T-helper 17 cell (primary cell): ENCODE results near the gene NOXO1. TPM values are rescaled to one million over a fixed set of nuclear protein-coding genes. Genes with fewer than 3 reads are reported as not detected.

Experiments
- ATAC-seq: fragments of 150-1000 bp; cut with Tn5 transposase; 2 replicates; pipeline ENCODE4 v1.10.0; 2021; ENCODE audit warnings: mild to moderate bottlenecking, moderate library complexity
- DNase-seq, 3 donors: peaks; one replicate each; pipeline versions ENCODE4 v3.0.0 to v3.0.0-alpha.2; 2020 to 2021
- H3K9me3 ChIP-seq: one replicate; pipeline ENCODE4 v1.7.0; 2013; ENCODE audit warnings: low read length, mild to moderate bottlenecking; ENCODE audit not compliant: control insufficient read depth, poor library complexity, severe bottlenecking
- H3K27ac Mint-ChIP-seq: one replicate; pipeline ENCODE4 v1.8.0; 2022; ENCODE audit warnings: mild to moderate bottlenecking, moderate library complexity, mixed read lengths
- H3K27me3 Mint-ChIP-seq: one replicate; pipeline ENCODE4 v1.8.0; 2022; ENCODE audit warnings: mixed read lengths
- H3K36me3 Mint-ChIP-seq: one replicate; pipeline ENCODE4 v1.8.0; 2022; ENCODE audit warnings: low read depth, mixed read lengths
- H3K4me1 Mint-ChIP-seq: one replicate; pipeline ENCODE4 v1.8.0; 2022; ENCODE audit warnings: mild to moderate bottlenecking, mixed read lengths
- H3K4me3 Mint-ChIP-seq: one replicate; pipeline ENCODE4 v1.8.0; 2022; ENCODE audit warnings: mild to moderate bottlenecking, moderate library complexity, mixed read lengths
- total RNA-seq, 4 donors: library from RNA in 2 of 4; stranded (reverse) in 2 of 4; gene quantifications; one replicate each; pipeline ENCODE4 v1.2.3 and lab custom pipeline; 2022 to 2026

The NOXO1 gene
- total RNA-seq, 2 donors from 2014 or later = 0.40 to 0.78 TPM

DNA sequence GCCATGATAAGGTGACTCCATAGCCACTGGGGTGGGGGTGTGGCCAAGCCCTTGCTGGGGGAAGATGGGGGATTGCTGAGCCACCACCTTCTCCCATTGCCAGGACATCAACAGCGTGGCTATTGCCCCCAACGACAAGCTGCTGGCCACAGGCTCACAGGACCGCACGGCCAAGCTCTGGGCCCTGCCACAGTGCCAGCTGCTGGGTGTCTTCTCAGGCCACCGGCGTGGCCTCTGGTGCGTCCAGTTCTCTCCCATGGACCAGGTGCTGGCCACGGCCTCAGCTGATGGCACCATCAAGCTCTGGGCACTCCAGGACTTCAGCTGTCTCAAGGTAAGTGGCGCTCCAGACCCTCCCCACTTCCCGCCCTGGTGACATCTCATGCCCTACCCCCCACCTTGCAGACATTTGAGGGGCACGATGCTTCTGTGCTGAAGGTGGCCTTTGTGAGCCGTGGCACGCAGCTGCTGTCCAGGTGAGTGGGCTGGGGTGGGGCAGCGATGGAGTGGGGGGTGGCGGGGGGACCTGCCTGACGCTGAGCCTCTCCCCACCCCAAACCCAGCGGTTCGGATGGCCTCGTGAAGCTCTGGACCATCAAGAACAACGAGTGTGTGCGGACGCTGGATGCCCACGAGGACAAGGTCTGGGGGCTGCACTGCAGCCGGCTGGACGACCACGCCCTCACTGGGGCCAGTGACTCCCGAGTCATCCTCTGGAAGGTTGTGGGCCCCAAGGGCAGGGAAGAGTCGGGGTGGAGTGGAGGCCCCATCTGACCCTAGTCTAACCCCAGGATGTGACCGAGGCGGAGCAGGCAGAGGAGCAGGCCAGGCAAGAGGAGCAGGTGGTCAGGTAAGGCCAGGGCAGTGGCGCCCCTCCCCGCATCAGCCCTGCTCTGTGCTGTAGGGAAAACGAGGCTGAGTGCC is 4.1 kb downstream of the NOXO1 start:
- Mint-ChIP-seq H3K27me3 (peaks cover 14% of the 10 kb centered on the region), H3K4me3 (no peak overlapping the region), H3K4me1 (peaks cover 9% of the 10 kb centered on the region), H3K27ac (no peak overlapping the region), H3K36me3 (peaks cover 5% of the 10 kb centered on the region)
- H3K9me3 ChIP-seq = no peaks in the 10 kb centered on the region
- ATAC-seq (no peak), DNase-seq (no peak)

DNA sequence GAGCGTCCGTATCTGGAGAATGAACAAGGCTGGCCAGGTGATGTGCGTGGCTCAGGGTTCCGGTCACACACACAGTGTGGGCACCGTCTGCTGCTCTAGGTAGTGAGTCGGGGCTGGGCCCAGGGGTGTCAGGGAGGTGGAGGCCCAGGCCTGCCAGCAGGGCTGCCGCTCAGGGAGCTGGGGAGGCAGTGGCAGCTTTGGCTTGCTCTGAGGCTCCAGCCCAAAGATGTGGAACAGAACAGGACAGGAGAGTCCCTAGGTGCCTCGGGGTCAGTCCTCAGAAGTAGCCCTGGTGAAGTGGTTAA is 5.1 kb downstream of the NOXO1 start:
- Mint-ChIP-seq H3K27me3 (peaks cover 8% of the 10 kb centered on the region), H3K27ac (no peak overlapping the region), H3K4me3 (no peak overlapping the region), H3K36me3 (peaks cover 8% of the 10 kb centered on the region), H3K4me1 (peaks cover 18% of the 10 kb centered on the region)
- ATAC-seq (no peak), DNase-seq (no peak)
- no peaks in the 10 kb centered on the region for H3K9me3 ChIP-seq

DNA sequence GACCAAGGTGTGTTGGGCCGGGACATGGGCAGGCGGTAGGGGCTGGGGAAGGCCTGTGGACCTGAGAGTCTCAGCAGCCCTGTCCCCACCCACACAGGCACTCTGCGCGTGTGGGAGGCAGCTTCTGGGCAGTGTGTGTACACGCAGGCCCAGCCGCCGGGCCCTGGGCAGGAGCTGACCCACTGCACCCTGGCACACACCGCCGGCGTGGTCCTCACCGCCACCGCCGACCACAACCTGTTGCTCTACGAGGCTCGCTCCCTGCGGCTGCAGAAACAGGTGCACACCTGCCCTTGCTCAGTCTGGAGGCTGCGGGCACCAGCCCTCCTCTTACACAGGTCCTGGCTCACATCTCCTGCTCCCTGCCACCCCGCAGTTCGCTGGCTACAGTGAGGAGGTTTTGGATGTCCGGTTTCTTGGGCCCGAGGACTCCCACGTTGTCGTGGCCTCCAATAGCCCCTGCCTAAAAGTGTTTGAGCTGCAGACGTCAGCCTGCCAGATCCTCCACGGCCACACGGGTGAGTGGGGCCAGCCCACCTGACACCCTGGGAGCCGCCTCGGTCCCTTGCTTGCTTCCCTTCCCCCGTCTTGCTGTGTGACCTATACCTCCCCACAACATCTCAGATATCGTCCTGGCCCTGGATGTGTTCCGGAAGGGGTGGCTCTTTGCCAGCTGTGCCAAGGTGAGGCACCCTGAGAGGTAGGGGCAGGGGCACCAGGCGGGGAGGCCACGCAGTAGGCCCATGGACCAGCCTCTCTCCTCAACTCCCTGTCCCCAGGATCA is 5.6 kb downstream of the NOXO1 start:
- no peaks in the 10 kb centered on the region for H3K9me3 ChIP-seq
- peaks cover 21% of the 10 kb centered on the region for H3K4me1 Mint-ChIP-seq
- no peak for DNase-seq

DNA sequence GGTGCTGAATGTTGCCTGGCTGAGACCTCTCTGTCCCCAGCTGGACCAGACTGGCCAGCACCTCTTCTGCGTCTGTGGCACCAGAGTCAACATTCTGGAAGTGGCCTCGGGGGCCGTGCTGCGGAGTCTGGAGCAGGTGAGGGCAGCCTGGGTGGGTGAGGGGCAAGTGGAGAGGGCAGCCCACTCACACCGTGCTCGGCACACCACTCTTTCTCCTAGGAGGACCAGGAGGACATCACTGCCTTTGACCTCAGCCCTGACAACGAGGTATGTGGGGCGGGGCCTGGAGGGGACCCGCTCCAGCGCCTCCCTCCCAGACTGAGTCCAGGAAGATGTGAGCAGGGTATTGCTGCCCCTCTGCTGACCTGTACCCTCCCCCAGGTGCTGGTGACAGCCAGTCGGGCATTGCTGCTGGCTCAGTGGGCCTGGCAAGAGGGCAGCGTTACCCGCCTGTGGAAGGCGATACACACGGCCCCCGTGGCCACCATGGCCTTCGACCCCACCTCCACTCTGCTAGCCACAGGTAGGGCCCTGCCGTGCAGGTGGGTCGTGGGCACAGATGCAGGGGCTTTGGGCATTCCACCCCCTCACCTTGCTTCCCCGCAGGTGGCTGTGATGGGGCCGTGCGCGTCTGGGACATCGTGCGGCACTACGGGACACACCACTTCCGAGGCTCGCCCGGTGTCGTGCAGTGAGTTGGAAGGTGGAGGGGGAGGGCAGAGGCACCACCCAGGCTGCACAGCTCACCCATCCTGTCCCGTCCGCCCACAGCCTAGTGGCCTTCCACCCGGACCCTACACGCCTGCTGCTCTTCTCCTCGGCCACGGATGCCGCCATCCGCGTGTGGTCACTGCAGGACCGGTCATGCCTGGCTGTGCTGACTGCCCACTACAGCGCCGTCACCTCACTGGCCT is 6.9 kb downstream of the NOXO1 start:
- DNase-seq (no peak), ATAC-seq (no peak)
- Mint-ChIP-seq H3K4me1 (peaks cover 24% of the 10 kb centered on the region), H3K4me3 (no peak overlapping the region), H3K27ac (no peak overlapping the region), H3K36me3 (peaks cover 8% of the 10 kb centered on the region), H3K27me3 (no peaks in the 10 kb centered on the region)
- no peaks in the 10 kb centered on the region for H3K9me3 ChIP-seq

More for the DNA sequence above, 5.6 kb downstream of the NOXO1 start:
- Mint-ChIP-seq H3K27me3 (peaks cover 2% of the 10 kb centered on the region), H3K4me3 (no peak overlapping the region), H3K36me3 (peaks cover 8% of the 10 kb centered on the region), H3K27ac (no peak overlapping the region)
- no peak for ATAC-seq

DNA sequence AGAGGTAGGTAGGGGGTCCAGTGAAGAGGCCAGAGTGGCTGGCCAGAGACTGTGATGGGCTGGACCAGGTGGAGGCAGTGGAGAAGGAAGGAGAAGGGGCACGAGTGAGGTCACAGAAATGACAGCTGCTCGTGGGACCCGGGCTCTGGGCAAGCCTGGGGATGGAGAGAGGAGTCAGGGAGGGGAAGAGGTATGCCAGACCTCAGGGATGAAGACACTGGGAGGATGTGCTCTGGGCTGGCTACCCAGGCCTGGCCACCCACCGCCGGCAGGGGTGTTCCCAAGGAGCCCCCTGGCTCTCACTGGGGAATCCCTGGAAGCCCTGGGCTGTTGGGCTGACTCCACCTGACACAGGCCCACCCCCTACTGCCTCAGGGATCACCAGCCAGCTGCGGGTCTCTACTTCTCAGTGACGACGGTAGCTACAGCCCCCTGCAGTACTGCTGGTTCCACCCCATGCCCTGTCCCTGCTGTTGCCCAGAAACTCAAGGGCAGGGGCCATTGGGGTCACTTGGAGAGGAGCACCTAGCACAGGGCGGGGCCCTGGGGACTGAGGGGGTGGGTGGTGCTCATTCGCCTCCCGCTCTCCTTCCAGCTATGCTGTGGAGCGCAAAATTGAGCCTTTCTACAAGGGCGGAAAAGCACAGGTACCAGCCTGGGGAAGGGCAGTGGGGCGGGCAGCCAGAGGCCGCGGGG is 7.7 kb downstream of the NOXO1 start:
- Mint-ChIP-seq H3K4me3 (no peak overlapping the region), H3K27me3 (no peaks in the 10 kb centered on the region), H3K4me1 (peaks cover 24% of the 10 kb centered on the region), H3K27ac (no peak overlapping the region), H3K36me3 (peaks cover 8% of the 10 kb centered on the region)
- no peaks in the 10 kb centered on the region for H3K9me3 ChIP-seq
- no peak for ATAC-seq
- no peak for DNase-seq

DNA sequence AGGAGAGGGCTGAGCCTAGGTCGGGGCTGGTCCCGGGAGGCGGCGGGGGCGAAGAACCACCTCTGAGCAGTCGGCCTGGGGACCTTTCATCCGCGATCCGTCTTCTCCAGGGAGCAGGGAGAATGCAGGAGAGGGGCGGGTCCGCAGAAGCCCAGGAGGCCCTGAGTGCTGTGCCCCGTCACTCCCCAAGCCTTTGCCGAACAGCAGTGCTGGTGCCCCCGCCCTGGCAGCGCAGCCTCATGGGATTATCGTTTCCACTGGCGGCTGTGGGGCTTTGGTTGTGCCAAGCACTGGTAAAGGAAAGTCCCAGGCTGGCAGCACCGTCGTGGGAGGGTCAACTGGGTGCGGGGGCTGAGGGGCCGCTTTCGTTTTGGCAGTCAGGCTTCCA is 8.8 kb downstream of the NOXO1 start:
- peak overlapping the region; percentile 98 for H3K4me3 Mint-ChIP-seq
- H3K27me3 Mint-ChIP-seq = no peaks in the 10 kb centered on the region
- H3K9me3 ChIP-seq = no peaks in the 10 kb centered on the region
- H3K4me1 Mint-ChIP-seq = peaks cover 25% of the 10 kb centered on the region
- no peak for DNase-seq
- no peak for ATAC-seq
- H3K36me3 Mint-ChIP-seq = peaks cover 8% of the 10 kb centered on the region
- peak overlapping the region; percentile 97 for H3K27ac Mint-ChIP-seq

DNA sequence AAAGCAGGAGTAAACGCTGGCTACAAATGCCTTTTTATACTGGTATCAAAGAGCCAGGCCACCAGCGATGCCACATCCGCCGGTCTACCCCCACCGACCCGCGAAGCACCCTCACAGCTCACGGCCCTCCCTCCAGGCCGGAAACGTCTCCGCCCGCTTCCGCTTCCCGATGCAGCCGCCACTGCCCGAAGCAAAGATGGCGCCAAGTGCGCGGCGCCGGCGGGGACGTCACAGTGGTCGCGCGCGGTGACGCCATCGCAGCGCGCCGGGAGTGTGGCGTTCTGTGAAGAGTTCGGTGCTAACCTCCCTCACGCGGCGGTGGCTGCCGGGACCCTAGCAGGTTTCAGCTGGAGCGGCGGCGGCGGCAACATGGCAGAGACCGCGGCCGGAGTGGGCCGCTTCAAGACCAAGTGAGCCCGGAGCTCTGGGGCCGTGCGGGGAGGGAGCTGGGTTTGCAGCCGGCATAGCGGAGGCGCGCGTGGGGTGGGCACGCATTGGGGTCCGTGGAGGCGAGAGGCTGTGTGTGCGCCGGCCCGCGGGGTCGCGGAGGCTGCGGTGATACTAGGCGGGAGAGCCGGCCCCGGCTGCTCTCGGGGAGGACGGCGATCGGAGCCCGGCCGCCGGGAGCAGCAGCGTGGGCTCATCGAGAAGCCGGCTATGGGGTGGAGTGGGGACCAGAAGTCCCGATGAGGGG is 9.3 kb downstream of the NOXO1 start, which contains the start of gene TBL3:
TSS of gene TBL3 (plus strand) at position 258 of the 694 bp plus-strand sequence. CDS start at position 370, 112 bp downstream.
- Mint-ChIP-seq H3K4me1 (peaks cover 28% of the 10 kb centered on the region), H3K27ac (peak within 1 kb of the TSS; percentile 97), H3K4me3 (peak within 1 kb of the TSS; percentile 98), H3K27me3 (no peaks in the 10 kb centered on the region), H3K36me3 (peaks cover 8% of the 10 kb centered on the region)
- H3K9me3 ChIP-seq = no peaks in the 10 kb centered on the region
- ATAC-seq = peak; percentile 96
- DNase-seq = peak; percentile 94 to 97 (median 94)

DNA sequence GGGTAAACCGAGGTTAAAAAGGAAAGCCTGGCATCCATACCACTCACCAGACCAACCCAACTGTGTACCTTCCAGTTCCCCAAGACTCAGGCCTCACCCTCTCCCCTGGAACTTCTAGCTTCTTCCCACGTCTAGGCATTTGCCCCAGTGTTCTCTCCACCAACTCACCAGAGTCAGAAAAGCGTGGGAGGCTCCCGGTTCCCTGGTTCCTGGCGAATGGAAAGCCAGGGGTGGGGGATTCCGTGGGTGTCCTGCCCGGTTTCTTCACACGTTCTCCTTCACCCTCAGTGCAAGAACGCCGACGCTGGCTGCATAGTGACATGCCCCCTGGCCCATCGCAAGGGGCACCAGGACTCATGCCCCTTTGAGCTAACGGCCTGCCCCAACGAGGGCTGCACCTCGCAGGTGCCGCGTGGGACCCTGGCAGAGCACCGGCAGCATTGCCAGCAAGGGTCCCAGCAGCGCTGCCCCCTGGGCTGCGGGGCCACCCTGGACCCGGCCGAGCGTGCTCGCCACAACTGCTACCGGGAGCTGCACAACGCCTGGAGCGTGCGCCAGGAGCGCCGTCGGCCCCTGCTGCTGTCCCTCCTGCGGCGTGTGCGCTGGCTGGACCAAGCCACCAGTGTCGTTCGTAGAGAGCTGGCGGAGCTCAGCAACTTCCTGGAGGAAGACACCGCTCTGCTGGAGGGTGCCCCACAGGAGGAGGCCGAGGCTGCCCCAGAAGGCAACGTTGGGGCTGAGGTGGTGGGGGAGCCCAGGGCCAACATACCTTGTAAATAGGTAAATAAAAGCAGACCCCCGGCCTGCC is 12.9 kb downstream of the NOXO1 start:
- H3K27me3 Mint-ChIP-seq = no peaks in the 10 kb centered on the region
- DNase-seq (no peak), ATAC-seq (no peak)
- peaks cover 6% of the 10 kb centered on the region for H3K36me3 Mint-ChIP-seq
- peaks cover 48% of the 10 kb centered on the region for H3K4me1 Mint-ChIP-seq
- no peaks in the 10 kb centered on the region for H3K9me3 ChIP-seq
- no peak overlapping the region for H3K4me3 Mint-ChIP-seq
- H3K27ac Mint-ChIP-seq = no peak overlapping the region

DNA sequence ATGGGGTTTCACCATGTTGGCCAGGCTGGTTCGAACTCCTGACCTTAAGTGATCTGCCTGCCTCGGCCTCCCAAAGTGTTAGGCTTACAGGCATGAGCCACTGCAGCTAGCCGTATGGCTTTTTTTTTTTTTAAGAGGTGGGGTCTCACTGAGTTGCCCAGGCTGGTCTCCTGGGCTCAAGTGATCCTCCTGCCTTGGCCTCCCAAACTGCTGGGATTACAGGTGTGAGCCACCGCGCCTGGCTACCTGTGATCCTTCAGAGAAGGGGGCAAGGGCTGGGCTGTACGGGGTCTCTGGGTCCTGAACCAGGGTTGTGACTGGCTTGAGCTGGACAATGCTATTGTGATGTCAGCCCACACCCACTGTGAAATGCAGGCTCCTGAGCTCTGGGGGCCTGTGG is 14.8 kb downstream of the NOXO1 start, which contains the start of gene RNF151:
TSS of gene RNF151 (plus strand) at position 397 of the 400 bp plus-strand sequence. CDS start 26 bp downstream, outside the sequence.
- peaks cover 39% of the 10 kb centered on the region for H3K4me1 Mint-ChIP-seq
- no peaks in the 10 kb centered on the region for H3K9me3 ChIP-seq
- no peak for DNase-seq
- peak within 1 kb of the TSS; percentile 93 for H3K4me3 Mint-ChIP-seq
- no peak for ATAC-seq
- no peaks in the 10 kb centered on the region for H3K27me3 Mint-ChIP-seq
- H3K36me3 Mint-ChIP-seq = peaks cover 4% of the 10 kb centered on the region
- H3K27ac Mint-ChIP-seq = peak within 1 kb of the TSS; percentile 98

DNA sequence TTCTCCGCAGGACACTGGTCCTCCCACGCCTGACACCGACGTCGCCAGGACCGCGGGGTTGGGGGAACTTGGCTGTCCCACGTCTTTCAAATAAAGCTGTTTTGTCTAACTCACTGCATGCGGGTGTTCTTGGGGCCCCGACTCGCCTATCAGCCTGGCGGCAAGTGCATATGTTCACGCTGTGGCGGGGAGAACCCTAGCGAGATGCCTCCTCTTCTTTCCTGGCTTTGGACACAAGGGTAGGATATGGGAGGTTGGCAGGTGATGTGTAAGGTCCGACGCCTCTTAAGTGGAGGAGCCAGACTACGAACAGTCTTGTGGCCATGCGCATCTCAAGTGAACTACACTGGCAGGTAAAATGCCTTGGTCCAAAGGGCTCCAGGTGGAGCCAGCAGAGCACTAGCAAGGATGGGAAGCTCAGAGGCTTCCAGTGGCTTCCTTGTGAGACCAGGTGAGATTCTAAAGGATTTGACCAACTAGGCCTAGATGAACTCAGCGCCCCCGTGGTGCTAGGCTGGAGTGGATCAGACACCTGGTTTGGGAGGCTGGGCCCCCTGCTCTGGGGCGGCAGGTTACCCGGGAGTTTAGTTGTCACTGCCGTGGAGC is 15.8 kb downstream of the NOXO1 start:
- H3K9me3 ChIP-seq = no peaks in the 10 kb centered on the region
- H3K36me3 Mint-ChIP-seq = peaks cover 4% of the 10 kb centered on the region
- H3K27ac Mint-ChIP-seq = peak overlapping the region; percentile 98
- no peaks in the 10 kb centered on the region for H3K27me3 Mint-ChIP-seq
- no peak for DNase-seq
- peaks cover 41% of the 10 kb centered on the region for H3K4me1 Mint-ChIP-seq
- no peak for ATAC-seq
- peak overlapping the region; percentile 93 for H3K4me3 Mint-ChIP-seq
